NCI-H128 (cell line): ENCODE data around the gene ADARB2.

Experiments
- DNase-seq: peaks from one replicate; lab custom pipeline; 2025; ENCODE audit not compliant: unreplicated experiment; lab: John Stamatoyannopoulos, UW

The ADARB2 gene

DNA sequence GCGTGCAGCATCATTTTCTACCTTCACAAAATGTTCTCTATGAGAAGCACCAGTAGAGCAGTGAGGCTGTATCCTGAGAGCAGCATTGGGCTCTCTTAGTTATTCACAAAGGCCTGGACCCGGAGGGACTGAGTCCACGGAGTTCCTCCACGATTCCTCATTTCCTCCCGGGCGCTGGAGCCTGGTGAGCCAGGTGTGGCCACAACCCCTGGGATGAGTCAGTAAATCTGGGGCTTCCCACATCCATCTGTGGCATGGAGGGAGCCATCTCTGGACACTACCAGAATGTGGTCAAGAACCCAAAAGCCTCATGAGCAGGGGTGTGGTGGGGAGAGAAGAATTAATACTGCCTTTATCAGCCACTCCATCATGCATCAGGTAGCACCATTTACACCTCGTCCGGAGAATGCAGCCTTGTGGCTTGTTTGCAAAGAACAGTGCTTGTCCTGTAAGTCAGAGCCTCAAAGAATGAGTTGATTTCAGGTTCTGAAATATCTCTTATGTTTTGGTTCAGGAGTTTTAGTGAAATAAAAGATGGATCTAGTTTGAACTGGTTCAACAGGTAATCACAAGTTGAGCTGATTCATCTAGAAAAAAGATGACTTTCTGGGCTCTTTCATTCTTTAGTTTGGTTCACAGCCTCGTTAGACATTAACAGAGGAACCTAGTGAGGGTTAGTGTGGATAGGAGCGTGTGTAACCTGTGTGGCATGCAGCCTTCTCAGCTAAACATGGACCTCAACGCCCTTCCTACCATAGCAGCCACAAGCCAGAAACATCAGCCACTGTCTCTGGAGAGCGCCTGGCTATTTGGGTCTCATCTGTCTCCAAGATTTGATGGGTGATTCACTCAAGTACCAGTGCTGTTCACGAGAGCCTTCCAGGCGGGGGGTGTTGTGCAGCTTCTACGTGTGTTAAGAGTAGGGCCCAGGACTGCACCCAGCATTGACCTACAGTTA lies 586.0 kb downstream of the ADARB2 start:
- no peak for DNase-seq

- no peak for DNase-seq
These were observed 586.7 kb downstream of the ADARB2 start for GRCh38 chr10:1150638-1150955.

GRCh38 chr10:1149793-1150637 lies 587.3 kb downstream of the ADARB2 start:
- no peak for DNase-seq

- no peak for DNase-seq
These were observed 588.3 kb downstream of the ADARB2 start for GRCh38 chr10:1148855-1149605.

GRCh38 chr10:1147810-1148209 lies 589.5 kb downstream of the ADARB2 start:
- DNase-seq, result no peak

DNA sequence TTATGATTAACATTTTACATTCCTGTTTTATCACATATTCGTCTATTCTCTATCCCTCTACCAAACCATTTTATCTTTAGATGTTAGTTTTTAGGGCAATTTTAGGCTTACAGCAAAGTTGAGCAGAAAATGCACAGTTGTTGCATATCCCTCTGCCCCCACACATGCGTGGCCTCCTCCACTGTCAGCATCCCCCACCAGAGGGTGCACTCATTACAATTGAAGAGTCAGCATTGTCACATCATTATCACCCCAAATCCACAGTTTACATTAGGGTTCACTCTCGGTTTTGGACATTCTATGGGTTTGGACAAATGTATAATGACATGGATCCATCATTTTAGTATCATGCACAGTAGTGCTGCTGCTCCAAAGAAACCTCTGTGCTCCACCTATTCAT lies 594.7 kb downstream of the ADARB2 start:
- no peak for DNase-seq

DNA sequence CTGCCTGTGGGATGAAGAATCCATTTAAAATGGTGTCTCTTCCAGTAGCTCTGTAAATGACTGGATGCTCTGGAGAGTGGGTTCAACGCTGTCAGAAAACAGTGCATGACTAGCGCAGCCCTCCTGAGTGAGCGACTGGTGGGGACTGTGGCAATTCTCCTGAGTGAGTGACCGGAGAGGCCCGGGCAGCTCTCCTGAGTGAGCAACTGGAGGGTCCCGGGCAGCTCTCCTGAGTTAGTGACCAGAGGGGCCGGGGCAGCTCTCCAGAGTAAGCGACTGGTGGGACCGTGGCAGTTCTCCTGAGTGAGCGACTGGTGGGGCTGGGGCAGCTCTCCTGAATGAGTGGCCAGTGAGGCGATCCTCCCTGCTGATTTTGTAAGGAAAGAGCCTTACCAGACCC lies 595.6 kb downstream of the ADARB2 start:
- no peak for DNase-seq

DNA sequence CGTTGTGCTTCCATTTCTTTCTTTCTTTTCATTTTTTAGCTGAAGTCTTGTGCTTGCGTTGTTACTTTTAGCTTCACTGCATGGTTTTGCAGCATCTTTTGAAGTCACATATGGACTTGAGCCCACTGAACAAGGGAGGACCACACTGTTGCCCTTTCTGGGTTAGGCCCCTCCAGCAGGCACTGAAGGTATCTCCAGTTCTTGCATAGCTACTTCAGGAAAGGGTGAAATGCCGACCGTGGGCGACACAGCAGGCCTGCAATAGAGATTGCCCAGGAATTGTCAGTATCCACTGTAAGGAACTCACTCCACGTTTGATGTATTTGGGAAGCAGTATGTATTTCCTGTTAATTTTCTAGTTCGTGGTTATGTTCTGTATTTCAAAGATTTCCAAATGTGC lies 596.1 kb downstream of the ADARB2 start:
- DNase-seq, result no peak

DNA sequence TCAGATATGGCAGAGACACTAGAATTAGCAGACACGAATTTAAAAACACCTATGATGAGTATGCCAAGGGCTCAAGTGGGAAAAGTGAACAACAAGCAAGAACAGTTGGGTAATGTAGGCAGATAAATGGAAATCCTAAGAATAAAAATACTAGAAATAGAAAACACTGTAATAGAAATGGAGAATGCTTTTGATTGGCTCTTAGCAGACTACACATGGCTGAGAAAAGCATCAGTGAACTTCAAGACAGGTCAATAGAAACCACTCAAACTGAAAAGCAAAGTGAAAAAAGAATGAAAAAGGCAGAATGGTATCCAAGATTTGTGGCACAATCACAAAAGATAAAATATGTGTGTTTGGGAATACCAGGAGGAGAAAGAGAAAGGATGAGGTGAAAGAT lies 598.8 kb downstream of the ADARB2 start:
- DNase-seq, result no peak

- no peak for DNase-seq
These were observed 599.7 kb downstream of the ADARB2 start for GRCh38 chr10:1137499-1138163.

DNA sequence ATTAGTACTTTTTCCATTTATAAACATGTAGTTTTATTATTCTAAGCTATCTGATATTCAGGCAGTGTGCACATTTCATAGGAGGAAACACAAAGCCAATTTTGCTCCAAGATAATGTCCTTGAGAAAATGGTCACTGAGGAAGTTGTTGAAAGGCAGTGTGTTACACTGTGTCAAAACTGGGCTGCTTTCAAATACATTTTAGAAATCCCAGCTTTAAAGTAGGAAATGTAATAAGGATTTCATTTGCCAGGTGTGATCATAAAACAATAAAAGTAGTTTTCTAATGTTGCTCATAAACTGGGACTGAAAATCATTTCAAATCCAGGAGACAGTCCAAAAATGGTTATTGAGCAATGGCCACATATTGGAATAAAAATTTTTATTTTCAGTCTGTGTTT lies 601.1 kb downstream of the ADARB2 start:
- no peak for DNase-seq

DNA sequence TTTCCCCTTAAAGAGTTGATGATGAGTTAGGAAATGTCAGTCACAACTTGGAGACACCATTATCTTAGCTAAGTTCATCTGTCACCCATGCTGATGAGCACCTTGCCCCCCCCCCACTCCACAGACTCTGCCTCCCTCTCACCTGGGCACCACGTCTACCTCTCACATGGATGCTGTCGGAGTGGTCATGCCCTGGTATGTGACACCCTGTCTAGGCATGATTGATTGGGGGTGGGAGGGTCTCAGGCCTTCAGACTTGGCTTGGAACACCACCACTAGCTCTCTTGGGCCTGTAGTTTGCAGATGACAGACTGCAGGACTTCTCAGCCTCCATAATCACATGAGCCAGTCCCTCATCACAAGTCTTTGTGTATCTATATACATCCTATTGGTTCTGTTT lies 603.2 kb downstream of the ADARB2 start:
- DNase-seq, result no peak

GRCh38 chr10:1133495-1134045 lies 603.8 kb downstream of the ADARB2 start:
- DNase-seq, result no peak

DNA sequence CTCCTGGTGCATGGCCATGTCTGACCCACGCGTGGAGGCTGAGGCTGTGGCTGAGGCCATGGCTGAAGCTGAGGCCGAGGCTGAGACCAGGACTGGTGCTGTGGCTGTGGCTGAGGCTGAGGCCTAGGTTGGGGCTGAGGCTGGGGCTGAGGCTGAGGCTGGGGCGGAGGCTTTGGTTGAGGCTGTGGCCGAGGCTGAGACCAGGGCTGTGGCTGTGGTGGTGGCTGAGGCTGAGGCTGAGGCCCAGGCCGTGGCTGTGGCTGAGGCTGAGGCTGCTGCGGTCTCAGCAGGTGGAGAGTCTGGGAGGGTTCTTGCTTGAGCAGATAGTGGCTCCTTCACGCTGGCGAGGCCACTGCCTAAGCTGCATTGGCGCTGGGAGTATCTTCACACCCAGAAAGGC lies 604.7 kb downstream of the ADARB2 start:
- DNase-seq, result no peak

DNA sequence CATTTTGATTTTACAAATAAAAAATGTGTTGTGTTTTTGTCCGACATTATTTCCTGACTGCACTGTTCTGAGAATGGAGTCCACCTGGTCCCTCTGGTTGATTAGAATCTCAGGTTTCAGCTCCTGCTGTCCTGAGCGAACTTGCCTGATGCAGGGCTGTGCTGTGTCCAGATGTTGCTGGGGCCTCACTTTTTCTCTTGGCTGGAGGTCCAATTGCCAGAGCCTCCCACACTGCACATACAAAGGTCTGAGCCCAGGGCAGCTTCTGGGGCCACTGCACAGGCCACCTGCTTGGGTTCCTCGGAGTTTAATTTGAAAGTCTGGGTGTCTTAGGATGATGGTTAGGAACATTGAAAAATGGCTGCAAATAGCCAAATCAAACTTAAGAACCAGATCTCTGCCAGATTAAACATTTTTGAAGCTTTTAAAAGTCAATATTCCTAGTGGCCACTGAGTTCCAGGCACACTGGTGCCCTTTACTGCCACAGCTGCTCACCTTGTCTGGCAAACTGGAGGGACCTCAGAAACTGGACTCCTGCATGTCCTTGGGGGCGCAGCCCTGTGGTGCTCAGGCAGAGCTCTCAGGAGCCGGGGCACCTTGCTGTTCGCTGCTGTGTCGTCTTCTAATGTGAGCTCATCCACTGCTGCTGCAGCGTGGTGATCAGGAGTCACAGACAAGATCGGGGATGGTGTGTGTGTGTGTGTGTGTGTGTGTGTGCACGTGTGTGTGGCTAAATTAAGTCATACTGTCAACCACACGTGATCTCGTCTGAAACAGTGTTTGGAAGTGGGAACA lies 606.1 kb downstream of the ADARB2 start:
- DNase-seq, result no peak

DNA sequence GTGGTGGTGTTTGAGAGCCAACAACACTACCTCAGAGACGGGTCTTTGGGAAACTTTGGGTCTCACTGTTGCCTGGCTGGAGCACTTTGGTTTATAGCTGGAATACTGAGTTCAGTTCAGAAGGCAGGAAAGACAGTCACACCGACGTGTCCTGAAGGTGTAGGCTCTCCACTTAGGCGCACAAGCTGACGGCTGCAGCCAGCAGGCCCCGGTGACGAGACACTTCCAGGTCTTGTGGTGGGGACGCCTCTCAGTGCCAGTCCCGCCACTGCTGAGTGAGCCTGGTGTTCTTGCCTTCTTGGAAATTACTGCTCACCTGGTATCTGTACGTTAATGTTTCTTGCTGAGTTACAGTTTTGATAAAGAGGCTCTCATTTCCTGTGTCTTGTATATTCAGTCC lies 607.1 kb downstream of the ADARB2 start:
- DNase-seq, result no peak

DNA sequence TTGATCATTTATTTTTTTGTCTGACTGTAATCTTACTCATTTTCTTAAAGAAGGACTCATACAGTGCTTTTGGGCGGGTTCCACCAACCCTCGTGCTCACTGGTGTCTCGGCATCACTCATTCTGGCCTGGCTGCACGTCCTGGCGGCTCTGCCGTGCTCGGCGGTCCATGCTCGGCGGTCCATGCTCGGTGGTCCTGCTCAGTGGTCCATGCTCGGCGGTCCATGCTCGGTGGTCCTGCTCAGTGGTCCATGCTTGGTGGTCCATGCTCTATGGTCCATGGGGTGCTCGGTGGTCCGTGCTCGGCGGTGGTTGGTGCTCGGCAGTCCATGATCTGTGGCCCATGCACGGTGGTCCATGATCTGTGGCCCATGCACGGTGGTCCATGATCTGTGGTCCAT lies 608.7 kb downstream of the ADARB2 start:
- no peak for DNase-seq

DNA sequence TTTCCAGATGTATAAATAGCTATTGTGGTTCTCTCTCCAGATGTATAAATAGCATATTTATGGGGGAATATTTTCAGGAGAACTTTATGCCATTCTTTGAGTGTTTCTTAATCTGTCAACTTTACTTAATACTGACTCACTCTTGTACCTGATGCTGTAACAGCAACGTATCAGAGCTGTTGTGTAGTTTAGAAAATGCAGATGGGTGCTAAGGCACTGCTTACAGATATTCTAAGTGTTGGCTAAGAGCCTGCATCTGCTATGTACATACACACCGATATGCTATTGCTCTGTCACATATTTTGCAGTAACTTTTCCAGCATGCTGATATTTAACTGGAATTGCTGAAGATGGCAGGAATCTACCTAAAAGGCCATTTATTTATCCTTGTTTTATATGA lies 609.2 kb downstream of the ADARB2 start:
- DNase-seq, result no peak

DNA sequence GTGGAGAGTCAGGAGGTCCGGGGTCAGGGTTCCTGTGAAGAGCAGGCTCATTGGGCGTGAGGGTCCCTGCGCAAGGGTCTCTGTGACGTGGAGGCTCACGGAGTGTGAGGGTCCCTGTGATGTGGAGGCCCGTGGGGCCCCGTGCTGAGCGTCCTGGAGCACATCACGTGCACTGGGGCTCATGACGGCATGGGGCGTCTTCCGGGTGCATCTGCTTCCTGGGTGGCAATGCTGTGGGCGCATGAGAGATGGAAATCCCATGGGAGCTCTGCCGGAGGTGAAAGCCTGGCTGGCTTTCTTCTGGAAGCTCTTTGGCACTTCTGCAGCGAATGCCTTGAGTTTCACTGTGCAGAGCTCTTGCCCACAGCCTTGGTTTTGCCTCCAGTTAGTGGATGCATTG lies 609.7 kb downstream of the ADARB2 start:
- no peak for DNase-seq
